Activated naive CD4-positive, alpha-beta T cell treated with anti-CD3 and anti-CD28 coated beads, Interleukin-2, amount 10 ng/mL, durations not matched to agents 7 days and 5 days (primary cell): Measurements from ENCODE around the gene SLC25A34.

ENCODE experiments used
- CTCF ChIA-PET: fragments of 350-600 bp; sonication (Branson Sonifier 250); formaldehyde crosslinking; loops from one replicate; lab custom pipeline; 2021; ENCODE audit warnings: antibody characterized with exemption; lab: Charles Lee
- DNase-seq: peaks from one replicate; pipeline ENCODE4 v3.0.0-alpha.2; 2020
- H3K27ac Mint-ChIP-seq: one replicate; pipeline ENCODE4 v1.8.0; 2021; ENCODE audit warnings: mild to moderate bottlenecking, moderate library complexity, mixed read lengths
- H3K27me3 Mint-ChIP-seq: one replicate; pipeline ENCODE4 v1.8.0; 2021; ENCODE audit warnings: mild to moderate bottlenecking, mixed read lengths
- H3K36me3 Mint-ChIP-seq: one replicate; pipeline ENCODE4 v1.8.0; 2021; ENCODE audit warnings: mixed read lengths
- H3K4me1 Mint-ChIP-seq: one replicate; pipeline ENCODE4 v1.8.0; 2021; ENCODE audit warnings: mixed read lengths
- H3K4me3 Mint-ChIP-seq: one replicate; pipeline ENCODE4 v1.8.0; 2021; ENCODE audit warnings: mild to moderate bottlenecking, moderate library complexity, mixed read lengths
- H3K9me3 Mint-ChIP-seq: one replicate; pipeline ENCODE4 v1.8.0; 2021; ENCODE audit warnings: mixed read lengths

Gene SLC25A34

DNA sequence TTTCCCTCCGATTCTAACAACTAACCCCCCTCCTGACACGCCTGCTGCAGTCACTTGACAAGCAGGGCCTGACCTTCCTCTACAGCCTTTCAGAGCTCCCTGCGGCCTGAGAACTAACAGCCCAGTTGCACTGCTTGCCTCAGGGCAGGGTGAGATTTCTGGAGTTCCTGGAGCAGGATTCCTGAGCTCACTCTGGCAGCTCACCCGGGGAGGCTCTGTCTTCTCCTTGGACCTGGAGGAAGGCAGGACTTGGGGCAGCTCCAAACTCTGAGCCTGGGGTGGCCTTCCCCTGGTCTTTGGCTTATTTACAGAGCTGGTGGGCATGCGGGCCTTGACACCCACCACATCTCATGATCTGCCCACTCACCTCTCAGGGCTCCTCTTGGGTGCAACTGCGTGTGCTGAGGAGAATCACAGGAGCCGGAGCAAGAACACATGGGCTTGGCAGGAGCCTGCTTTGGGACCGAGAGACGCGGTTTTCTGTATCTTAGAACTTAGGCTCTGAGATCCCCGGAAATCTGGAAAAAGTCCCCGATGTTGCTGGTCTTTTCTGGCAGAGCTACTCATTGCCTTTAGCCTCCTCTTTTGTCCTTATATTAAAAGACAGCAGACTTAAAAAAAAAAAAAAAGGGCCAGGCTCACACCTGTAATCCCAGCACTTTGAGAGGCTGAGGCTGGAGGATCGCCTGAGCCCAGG, 13.1 kb upstream of the SLC25A34 start:
- no peak for DNase-seq
- CTCF ChIA-PET, result no interaction called here
- Mint-ChIP-seq H3K27ac (no peak overlapping the region), H3K4me3 (no peak overlapping the region), H3K27me3 (no peaks in the 10 kb centered on the region), H3K9me3 (no peaks in the 10 kb centered on the region), H3K4me1 (no peaks in the 10 kb centered on the region), H3K36me3 (peaks cover 17% of the 10 kb centered on the region)

DNA sequence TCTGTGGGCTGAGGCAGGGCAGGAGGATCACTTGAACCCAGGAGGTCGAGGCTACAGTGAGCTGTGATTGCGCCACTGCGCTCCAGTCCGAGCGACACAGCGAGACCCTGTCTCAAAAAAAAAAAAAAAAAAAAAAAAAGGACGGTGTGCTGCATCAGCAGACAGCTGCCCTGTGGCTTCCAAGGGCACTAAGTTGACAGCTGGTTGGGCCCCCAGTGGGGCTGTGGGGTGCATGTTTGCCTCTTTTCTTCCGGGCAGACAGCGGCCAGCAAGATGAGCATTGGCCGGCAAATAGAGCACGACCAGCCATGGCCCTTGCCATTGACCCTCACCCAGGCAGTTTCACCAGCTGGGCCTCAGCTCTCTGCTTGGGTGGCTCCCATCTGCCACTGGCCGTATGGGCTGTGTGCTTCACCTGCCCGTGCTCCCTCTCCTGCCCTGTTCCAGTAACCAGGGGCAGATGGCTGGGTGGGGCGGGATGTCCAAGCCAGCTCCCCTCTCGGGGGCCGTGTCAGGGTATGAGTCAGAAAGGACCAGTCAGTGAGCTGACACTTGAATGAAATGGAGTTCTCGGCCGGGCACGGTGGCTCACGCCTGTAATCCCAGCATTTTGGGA, 12.3 kb upstream of the SLC25A34 start:
- Mint-ChIP-seq H3K27ac (no peak overlapping the region), H3K27me3 (no peaks in the 10 kb centered on the region), H3K36me3 (peaks cover 15% of the 10 kb centered on the region), H3K9me3 (no peaks in the 10 kb centered on the region), H3K4me1 (no peaks in the 10 kb centered on the region), H3K4me3 (no peak overlapping the region)
- CTCF ChIA-PET, result no interaction called here
- DNase-seq, result no peak

DNA sequence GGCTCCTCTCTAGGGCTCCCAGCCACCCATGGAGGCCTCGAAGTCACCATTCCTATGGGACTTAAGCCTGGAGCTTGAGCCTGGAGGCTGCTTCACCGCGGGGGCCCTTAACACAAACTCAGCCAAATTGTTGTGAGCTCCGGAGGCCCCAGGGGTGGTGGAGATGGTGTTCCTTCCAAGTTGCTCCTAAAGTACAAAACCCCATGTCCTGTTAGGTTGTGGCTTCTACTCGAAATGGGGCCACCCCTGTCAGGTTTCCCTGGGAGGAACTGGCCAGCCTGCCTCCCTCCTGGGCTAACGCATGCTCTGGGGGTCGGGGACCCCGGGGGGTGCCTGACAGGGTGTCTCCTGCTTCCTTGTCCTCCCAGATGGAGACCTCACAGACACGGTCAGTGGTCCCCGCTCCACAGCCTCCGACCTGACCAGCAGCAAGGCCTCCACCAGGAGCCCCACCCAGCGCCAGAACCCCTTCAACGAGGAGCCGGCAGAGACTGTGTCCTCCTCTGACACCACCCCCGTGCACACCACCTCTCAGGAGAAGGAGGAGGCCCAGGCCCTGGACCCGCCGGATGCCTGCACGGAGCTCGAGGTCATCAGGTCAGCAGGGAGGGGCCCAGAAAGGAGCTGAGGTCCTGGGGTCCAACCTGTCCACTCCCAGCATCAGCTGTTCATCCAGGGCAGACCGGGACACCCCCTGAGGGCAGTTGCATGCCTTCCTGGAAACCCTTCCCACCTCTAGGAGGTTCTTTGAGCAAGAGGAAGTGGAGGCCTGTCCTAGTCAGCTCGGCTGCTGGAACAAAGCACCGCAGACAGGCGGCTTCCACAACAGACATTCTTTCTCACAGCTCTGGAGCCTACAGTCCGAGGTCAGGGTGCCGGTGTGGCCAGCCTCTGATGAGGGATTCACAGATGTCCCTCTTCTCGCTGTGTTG, 10.8 kb upstream of the SLC25A34 start:
- CTCF ChIA-PET, result no interaction called here

DNA sequence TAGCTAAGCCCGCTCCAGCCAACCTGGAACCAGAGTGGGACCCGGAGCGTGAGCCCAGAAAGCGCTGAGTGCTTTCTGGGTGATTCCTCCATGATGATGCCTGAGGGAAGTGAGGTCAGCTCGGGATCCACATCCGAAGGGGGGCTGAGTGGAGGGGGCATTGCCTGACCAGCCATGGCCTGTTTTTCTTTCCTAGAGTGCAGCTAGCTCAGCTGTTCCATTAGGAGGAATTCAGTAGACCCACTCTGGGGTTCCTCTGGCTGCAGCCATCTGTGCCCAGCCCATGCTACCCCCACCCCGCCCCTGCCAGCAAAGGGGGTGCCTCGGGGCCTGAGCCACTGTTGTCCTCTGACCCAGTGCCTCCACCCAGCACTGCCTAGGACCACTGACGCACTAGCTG, 9.6 kb upstream of the SLC25A34 start:
- no peak overlapping the region for H3K4me3 Mint-ChIP-seq
- H3K36me3 Mint-ChIP-seq, result peaks cover 17% of the 10 kb centered on the region
- H3K27ac Mint-ChIP-seq, result no peak overlapping the region
- H3K9me3 Mint-ChIP-seq, result no peaks in the 10 kb centered on the region
- no peak for DNase-seq
- no peaks in the 10 kb centered on the region for H3K4me1 Mint-ChIP-seq
- no peaks in the 10 kb centered on the region for H3K27me3 Mint-ChIP-seq
- CTCF ChIA-PET, result no interaction called here

More for the DNA sequence above, 10.8 kb upstream of the SLC25A34 start:
- Mint-ChIP-seq H3K4me1 (no peaks in the 10 kb centered on the region), H3K27me3 (no peaks in the 10 kb centered on the region), H3K36me3 (peaks cover 18% of the 10 kb centered on the region), H3K4me3 (no peak overlapping the region), H3K9me3 (no peaks in the 10 kb centered on the region), H3K27ac (no peak overlapping the region)
- DNase-seq, result no peak

DNA sequence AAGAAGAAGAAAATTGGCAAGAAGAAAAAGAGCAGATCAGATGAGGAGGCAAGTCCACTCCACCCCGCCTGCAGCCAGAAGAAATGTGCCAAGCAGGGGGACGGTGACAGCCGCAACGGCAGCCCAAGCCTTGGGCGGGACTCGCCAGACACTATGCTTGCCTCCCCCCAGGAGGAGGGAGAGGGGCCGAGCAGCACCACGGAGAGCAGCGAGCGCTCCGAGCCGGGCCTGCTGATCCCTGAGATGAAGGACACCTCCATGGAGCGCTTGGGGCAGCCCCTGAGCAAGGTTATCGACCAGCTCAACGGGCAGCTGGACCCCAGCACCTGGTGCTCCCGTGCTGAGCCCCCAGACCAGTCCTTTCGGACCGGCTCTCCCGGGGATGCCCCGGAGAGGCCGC, 9.0 kb upstream of the SLC25A34 start:
- Mint-ChIP-seq H3K4me3 (no peak overlapping the region), H3K27me3 (no peaks in the 10 kb centered on the region), H3K4me1 (no peaks in the 10 kb centered on the region), H3K9me3 (no peaks in the 10 kb centered on the region), H3K27ac (no peak overlapping the region), H3K36me3 (peaks cover 17% of the 10 kb centered on the region)
- CTCF ChIA-PET, result no interaction called here
- no peak for DNase-seq

DNA sequence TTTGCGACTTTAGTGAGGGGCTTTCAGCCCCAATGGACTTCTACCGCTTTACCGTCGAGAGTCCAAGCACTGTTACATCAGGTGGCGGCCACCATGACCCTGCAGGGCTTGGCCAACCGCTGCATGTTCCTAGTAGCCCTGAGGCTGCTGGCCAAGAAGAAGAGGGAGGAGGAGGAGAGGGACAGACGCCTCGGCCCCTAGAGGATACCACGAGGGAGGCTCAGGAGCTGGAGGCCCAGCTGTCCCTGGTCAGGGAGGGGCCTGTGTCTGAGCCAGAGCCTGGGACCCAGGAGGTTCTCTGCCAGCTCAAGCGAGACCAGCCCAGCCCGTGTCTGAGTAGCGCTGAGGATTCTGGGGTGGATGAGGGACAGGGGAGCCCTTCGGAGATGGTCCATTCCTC, 8.6 kb upstream of the SLC25A34 start:
- H3K4me1 Mint-ChIP-seq, result no peaks in the 10 kb centered on the region
- CTCF ChIA-PET, result no interaction called here
- H3K36me3 Mint-ChIP-seq, result peaks cover 20% of the 10 kb centered on the region

DNA sequence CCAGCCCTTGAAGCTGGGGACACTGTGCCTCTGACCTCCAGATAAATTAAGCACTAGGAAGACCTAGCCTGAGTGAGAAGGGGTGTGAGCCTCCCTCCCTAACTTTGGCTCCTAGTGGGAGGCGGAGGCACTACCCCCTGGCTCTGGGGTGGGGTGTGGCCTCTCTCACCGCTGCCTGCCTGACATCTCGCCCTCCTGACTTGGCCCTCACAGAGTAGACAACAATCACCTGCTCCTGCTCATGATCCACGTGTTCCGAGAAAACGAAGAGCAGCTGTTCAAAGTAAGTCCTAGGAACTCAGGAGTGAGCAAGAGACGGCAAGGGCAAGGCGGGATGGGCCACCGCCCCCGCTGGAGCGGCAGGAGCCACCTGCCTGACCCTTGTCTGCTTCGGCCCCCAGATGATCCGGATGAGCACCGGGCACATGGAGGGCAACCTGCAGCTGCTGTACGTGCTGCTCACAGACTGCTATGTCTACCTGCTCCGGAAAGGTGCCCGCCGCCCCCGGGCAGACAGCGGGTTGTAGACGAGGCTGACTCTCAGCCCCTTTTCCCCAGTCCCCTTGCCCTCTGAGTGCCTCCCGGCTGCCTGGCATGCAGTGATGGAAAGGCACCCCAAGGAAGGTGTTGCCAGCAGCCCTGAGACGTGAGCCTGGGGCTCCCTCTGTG, 8.1 kb upstream of the SLC25A34 start:
- CTCF ChIA-PET, result no interaction called here
- peaks cover 23% of the 10 kb centered on the region for H3K36me3 Mint-ChIP-seq

More for the DNA sequence above, 8.6 kb upstream of the SLC25A34 start:
- no peak for DNase-seq
- Mint-ChIP-seq H3K9me3 (no peaks in the 10 kb centered on the region), H3K4me3 (no peak overlapping the region), H3K27me3 (no peaks in the 10 kb centered on the region), H3K27ac (no peak overlapping the region)

DNA sequence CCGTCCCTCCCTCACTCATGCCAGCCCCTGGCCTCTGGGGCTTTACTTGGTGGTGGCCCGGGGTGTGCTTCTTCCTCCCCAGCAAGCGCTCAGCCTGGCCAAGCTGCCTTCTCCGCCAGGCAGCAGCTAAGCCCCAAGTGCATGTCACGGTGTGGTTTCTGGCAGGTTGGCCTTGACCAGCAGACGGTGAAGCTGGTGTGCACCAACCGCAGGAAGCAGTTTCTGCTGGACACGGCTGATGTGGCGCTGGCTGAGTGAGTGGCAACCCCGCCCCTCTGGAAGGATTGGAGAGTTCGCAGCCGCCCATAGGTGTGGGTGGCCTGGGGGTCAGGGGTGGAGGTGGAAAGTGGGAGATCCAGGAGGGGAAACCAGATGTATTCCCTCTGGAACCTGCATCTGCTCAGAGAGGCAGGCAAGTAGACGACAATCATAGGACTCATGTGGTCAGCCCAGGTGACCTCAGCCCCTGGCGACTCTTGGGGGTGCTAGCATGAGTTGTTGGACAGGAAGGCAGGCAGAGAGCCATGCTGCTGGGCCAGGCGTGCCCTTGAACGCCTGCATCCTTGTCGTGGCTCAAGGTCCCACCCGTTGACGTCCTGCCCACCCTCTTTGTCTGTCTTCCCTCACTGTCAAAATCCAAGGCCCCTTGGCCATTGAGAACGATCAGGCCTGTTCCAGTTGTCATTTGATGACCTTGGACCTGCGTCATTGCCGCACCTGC, 7.0 kb upstream of the SLC25A34 start:
- H3K27me3 Mint-ChIP-seq, result no peaks in the 10 kb centered on the region
- H3K36me3 Mint-ChIP-seq, result peaks cover 23% of the 10 kb centered on the region
- no peaks in the 10 kb centered on the region for H3K4me1 Mint-ChIP-seq
- no peaks in the 10 kb centered on the region for H3K9me3 Mint-ChIP-seq
- no peak for DNase-seq
- H3K27ac Mint-ChIP-seq, result no peak overlapping the region
- CTCF ChIA-PET, result no interaction called here
- no peak overlapping the region for H3K4me3 Mint-ChIP-seq

More for the DNA sequence above, 8.1 kb upstream of the SLC25A34 start:
- Mint-ChIP-seq H3K9me3 (no peaks in the 10 kb centered on the region), H3K4me3 (no peak overlapping the region), H3K27me3 (no peaks in the 10 kb centered on the region), H3K27ac (no peak overlapping the region), H3K4me1 (no peaks in the 10 kb centered on the region)
- DNase-seq, result no peak

DNA sequence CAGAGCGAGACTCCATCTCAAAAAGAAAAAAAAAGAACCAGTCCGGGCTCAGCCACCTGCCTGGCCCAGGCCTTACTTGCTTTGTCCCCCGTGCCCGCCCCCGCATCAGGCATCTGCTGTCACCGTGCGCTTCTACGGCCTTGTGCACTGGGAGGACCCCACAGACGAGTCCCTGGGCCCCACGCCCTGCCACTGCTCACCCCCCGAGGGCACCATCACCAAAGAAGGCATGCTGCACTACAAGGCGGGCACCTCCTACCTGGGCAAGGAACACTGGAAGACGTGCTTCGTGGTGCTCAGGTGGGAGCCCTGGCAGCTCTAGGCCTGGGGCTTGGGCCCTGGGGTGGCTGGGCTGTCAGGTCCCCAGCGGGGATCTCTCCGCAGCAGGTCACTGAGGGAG, 5.6 kb upstream of the SLC25A34 start:
- no peak for DNase-seq
- H3K4me1 Mint-ChIP-seq, result no peaks in the 10 kb centered on the region
- no peak overlapping the region for H3K27ac Mint-ChIP-seq
- no peaks in the 10 kb centered on the region for H3K9me3 Mint-ChIP-seq
- CTCF ChIA-PET, result no interaction called here
- no peak overlapping the region for H3K4me3 Mint-ChIP-seq
- no peaks in the 10 kb centered on the region for H3K27me3 Mint-ChIP-seq
- H3K36me3 Mint-ChIP-seq, result peaks cover 22% of the 10 kb centered on the region

DNA sequence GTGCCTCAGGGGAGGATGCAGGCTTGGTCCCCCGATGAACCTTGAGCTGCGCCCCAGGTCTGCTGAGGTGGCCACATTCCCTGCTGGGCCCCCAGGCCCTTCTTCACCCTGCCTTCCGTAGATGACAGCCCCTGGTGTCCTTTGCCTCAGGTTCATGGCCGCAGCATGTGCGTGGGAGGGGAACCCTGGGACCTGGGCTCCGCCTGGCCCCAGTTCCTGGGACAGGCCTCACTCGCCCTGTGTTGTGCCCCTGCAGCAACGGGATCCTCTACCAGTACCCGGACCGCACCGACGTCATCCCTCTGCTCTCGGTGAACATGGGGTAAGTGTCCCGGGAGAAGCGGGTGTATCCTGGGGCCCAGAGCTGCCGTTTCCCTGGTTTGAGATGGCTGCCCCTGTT, 5.1 kb upstream of the SLC25A34 start:
- Mint-ChIP-seq H3K36me3 (peaks cover 21% of the 10 kb centered on the region), H3K27ac (no peak overlapping the region), H3K9me3 (no peaks in the 10 kb centered on the region), H3K27me3 (no peaks in the 10 kb centered on the region), H3K4me3 (no peak overlapping the region), H3K4me1 (no peaks in the 10 kb centered on the region)
- CTCF ChIA-PET, result interaction anchor here (0.9 kb wide), 1 partner anchor 10 kb away, joined by 3 read pairs; no protein-coding TSS in a partner anchor
- DNase-seq, result no peak

DNA sequence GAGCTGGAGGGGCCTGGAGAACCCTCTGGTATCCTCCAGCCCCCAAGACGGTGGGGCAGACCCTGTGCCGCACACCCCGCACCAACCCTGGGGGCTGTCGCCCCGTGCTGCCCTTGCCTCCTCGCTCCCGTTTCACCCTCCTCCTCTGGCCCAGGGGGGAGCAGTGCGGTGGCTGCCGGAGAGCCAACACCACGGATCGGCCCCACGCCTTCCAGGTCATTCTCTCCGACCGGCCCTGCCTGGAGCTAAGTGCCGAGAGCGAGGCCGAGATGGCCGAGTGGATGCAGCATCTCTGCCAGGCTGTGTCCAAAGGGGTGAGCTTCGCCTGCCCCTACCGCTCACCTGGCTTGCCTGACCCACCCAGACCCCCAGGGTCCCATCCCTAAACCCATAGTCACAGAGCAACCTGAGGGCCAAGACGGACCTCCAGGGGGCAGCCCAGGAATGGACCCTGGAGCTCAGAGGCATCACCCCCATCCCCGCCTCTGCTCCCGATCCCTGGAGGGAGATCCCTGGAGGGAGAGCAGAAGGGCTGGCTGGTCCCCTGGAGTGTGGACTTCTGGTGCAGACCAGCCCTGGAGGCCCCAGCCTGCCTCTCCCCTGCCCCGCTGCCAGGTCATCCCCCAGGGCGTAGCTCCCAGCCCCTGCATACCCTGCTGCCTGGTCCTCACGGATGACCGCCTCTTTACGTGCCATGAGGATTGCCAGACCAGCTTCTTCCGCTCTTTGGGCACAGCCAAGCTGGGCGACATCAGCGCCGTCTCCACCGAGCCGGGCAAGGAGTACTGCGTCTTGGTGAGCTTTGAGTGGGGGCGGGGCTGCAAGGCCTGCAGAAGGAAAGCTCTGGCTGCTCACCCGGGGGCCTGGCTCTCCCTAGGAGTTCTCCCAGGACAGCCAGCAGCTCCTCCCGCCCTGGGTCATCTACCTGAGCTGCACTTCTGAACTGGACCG, 4.0 kb upstream of the SLC25A34 start:
- Mint-ChIP-seq H3K36me3 (peaks cover 16% of the 10 kb centered on the region), H3K4me1 (no peaks in the 10 kb centered on the region)

DNA sequence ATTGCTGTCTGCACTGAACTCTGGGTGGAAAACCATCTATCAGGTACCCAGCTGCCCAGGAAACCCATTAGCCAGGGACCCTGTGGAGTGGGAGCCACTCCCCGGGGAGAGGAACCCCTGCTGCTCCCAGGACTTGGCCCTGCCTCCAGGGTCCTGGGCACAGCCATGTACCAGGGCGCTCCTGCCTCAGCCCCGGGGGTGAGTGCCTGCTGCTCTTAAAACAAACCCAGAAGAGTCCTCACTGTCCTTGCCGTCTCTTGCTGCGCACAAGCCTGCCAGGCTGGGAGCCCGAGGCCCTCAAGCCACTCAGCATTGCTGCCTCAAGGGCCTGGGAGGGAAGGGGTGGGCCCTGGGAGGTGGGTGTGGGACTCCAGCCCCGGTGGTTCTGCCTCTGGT, 3.4 kb upstream of the SLC25A34 start:
- Mint-ChIP-seq H3K4me3 (no peak overlapping the region), H3K27ac (no peak overlapping the region), H3K36me3 (peaks cover 14% of the 10 kb centered on the region), H3K9me3 (no peaks in the 10 kb centered on the region), H3K4me1 (no peaks in the 10 kb centered on the region), H3K27me3 (no peaks in the 10 kb centered on the region)
- DNase-seq, result no peak
- CTCF ChIA-PET, result interaction anchor here (1.3 kb wide), 1 partner anchor 136 kb away, joined by 3 read pairs; no protein-coding TSS in a partner anchor

More for the DNA sequence above, 4.0 kb upstream of the SLC25A34 start:
- Mint-ChIP-seq H3K4me3 (no peak overlapping the region), H3K9me3 (no peaks in the 10 kb centered on the region), H3K27ac (no peak overlapping the region), H3K27me3 (no peaks in the 10 kb centered on the region)
- CTCF ChIA-PET, result interaction anchor here (0.6 to 1.3 kb wide), 3 partner anchors 9 to 136 kb away, joined by 3 read pairs; no protein-coding TSS in a partner anchor
- no peak for DNase-seq
